ENCODE measurements around the gene DSC1. TPM values are rescaled to one million over a fixed set of nuclear protein-coding genes. Genes with fewer than 3 reads are reported as not detected.

The DSC1 gene
- total RNA-seq (2022; extraction: Qiagen RNA extraction): not detected in 5 replicates

GRCh38 chr18:31162825-31163435, at the start of gene DSC1:
DSC1 (minus strand) TSS chr18:31162856; CDS start chr18:31162594, 262 bp downstream.

GRCh38 chr18:31102025-31102684, 60.5 kb downstream of the DSC1 start, which contains the start of gene DSC2:
DSC2 (minus strand) TSS chr18:31102421; CDS start chr18:31101971, 450 bp downstream.

Other genes starting within 250 kb of the DSC1 start
- gene DSC3, start 120.1 kb downstream of the DSC1 start, total RNA-seq (2022; extraction: Qiagen RNA extraction): 1.4 to 2.0 TPM (median 1.7 TPM) in 5 replicates
- gene DSC2, start 60.4 kb downstream of the DSC1 start, total RNA-seq (2022; extraction: Qiagen RNA extraction): 0.64 to 1.1 TPM (median 1.0 TPM) in 5 replicates
- not detected in 5 replicates for gene DSG1, start 155.3 kb upstream of the DSC1 start, total RNA-seq (2022; extraction: Qiagen RNA extraction)
- gene DSG4, start 213.9 kb upstream of the DSC1 start, total RNA-seq (2022; extraction: Qiagen RNA extraction): not detected in 5 replicates